Measurements from ENCODE around the gene CORO2A. TPM values are rescaled to one million over a fixed set of nuclear protein-coding genes. Genes with fewer than 3 reads are reported as not detected.
"Not testable (repeated sequence)": the region's sequence is repeated elsewhere in the genome, so short reads cannot be mapped to it uniquely, and the experiment has no call there.

CORO2A gene
- polyA plus RNA-seq, 1 donor from 2014 or later = 4.2 TPM

DNA sequence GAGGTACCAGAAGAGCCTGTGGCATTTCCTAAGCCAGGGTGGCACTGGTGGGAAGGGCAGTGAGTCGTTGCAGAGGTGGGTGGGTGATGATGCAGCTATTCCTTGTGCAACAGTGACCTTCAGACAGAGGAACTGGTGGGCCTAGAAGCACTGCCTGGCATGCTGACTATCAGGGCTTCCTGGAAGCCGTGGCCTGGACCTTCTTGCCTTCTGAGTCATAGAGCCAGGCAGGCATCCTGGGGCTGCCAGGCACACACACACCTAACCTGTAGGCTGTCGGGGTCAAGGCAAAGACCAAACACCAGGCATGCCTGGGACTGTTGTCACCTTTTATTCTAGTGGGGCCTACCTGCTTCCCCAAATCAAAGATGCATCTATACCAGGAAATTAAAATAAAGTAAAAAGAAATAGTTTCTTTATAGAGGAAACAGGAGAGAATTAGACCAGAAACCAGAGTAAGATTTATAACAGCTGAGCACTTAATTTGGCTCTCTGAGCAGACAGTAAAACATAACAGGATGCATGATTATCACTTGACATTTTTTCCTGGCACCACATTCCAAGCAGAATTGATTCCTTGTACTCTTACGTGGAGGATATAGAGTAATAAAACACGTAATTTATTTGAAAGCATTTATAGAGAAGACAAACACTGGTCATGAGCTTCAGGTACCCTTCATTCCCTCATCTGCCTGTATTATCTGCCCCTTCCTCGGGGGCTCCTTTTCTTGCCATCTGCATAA lies 110.8 kb downstream of the CORO2A start:
- Mint-ChIP-seq H3K4me1 (peaks cover 0 to 3% (median 2%) of the 10 kb centered on the region in 3 donors), H3K4me3 (no peak overlapping the region), H3K27ac (peak overlapping the region in 1 of 3 donors; percentile 31), H3K9me3 (no peaks in the 10 kb centered on the region), H3K27me3 (no peaks in the 10 kb centered on the region), H3K36me3 (peaks cover 8% of the 10 kb centered on the region)

DNA sequence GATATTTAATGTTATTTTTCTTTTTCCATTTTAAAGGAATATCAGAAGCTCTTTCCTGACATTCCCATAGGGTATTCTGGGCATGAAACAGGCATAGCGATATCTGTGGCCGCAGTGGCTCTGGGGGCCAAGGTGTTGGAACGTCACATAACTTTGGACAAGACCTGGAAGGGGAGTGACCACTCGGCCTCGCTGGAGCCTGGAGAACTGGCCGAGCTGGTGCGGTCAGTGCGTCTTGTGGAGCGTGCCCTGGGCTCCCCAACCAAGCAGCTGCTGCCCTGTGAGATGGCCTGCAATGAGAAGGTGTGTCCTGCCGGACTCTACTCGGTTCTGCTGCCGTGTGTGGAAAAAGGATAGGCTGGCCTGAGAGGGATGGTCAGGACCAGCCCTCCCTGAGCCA lies 111.7 kb downstream of the CORO2A start:
- Mint-ChIP-seq H3K4me1 (peaks cover 0 to 2% (median 2%) of the 10 kb centered on the region in 3 donors), H3K27ac (no peak overlapping the region), H3K4me3 (peak overlapping the region in 1 of 4 donors; percentile 57), H3K36me3 (peaks cover 5% of the 10 kb centered on the region), H3K27me3 (no peaks in the 10 kb centered on the region), H3K9me3 (no peaks in the 10 kb centered on the region)

DNA sequence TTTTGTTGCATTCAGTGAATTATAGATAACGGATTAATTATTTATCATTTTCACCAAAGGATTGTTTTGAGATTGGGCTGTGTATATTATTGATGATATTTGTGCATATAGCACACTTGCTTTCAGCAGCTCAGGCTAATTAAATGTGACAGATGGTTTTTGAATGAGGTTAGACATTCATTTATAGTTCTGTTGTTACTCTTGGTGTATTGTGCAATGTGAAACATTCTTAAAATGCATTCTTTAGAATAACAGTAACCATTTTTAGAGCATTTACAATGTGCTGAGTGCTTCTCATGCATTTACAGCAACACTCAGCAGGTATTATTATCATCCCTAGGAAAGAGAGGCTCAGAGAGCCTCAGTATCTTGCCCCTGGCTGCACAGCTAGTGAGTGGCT lies 112.1 kb downstream of the CORO2A start:
- H3K36me3 Mint-ChIP-seq = peaks cover 5% of the 10 kb centered on the region
- H3K27me3 Mint-ChIP-seq = no peaks in the 10 kb centered on the region
- peaks cover 0 to 7% (median 4%) of the 10 kb centered on the region in 3 donors for H3K4me1 Mint-ChIP-seq
- peak overlapping the region in 1 of 4 donors; percentile 57 for H3K4me3 Mint-ChIP-seq
- H3K9me3 Mint-ChIP-seq = no peaks in the 10 kb centered on the region
- no peak overlapping the region for H3K27ac Mint-ChIP-seq

DNA sequence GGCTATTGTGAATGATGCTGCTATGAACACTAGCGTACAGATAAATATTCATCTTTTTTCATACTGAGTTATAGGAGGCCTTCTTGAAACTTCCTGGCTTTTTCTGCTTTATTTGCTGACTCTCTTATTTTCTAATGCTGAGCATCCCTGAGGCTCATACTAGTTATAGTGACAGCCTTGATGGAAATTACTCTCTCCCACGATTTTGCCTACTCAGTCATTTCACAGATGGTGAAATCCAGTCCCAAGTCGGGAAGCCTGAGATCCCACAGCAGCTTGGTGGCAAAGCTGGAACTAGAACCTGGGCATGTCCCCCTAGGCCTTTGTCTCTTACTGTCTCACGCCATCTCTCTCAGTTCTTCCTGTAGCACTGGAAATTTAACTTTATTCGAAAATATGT lies 113.5 kb downstream of the CORO2A start:
- H3K27ac Mint-ChIP-seq = no peak overlapping the region
- peaks cover 5% of the 10 kb centered on the region for H3K36me3 Mint-ChIP-seq
- H3K27me3 Mint-ChIP-seq = no peaks in the 10 kb centered on the region
- H3K4me1 Mint-ChIP-seq = peaks cover 5 to 12% (median 11%) of the 10 kb centered on the region in 3 donors
- H3K4me3 Mint-ChIP-seq = no peak overlapping the region
- no peaks in the 10 kb centered on the region for H3K9me3 Mint-ChIP-seq

DNA sequence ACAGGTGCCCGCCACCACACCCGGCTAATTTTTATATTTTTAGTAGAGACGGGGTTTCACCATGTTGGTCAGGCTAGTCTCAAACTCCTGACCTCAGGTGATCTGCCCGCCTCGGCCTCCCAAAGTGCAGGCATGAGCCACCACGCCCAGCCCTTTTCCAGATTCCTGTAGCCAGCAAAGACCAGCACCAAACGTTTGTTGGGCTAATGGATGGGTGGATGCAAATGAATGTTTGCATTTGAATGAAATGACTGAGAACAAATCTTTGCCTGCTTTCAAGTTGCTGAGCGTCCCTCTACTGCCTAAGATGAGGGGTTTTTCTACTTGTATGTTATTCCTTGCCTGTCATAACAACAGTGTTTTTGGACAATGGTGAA lies 115.9 kb downstream of the CORO2A start:
- H3K27ac Mint-ChIP-seq = peak overlapping the region in 2 of 3 donors; percentile 19 to 59
- H3K36me3 Mint-ChIP-seq, H3K4me3 Mint-ChIP-seq, H3K27me3 Mint-ChIP-seq, H3K9me3 Mint-ChIP-seq: not testable (repeated sequence)
- peaks cover 5 to 12% (median 9%) of the 10 kb centered on the region in 3 donors for H3K4me1 Mint-ChIP-seq

DNA sequence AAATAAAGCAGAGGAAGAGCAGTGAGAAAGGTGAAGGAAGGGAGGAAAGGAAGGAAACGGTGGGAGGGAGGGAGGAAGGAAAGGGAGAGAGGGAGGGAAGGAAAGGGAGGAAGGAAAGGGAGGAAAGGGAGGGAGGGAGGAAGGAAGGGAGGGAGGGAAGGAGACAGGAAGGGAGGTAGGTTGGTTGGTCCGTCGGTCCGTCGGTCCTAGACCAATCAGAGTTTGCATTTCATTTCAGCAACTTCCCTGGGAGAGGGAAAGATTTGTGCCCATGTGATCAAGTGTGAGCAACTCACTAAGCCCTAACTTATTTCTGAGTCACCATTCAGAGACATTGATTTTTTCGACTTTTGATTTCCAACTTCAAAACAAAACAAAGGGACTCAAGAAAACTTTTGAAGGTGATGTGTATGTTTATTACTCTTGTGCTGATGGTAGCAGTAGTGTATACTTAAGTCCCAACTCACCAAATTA lies 117.1 kb downstream of the CORO2A start:
- Mint-ChIP-seq H3K4me1 (peaks cover 5 to 12% (median 9%) of the 10 kb centered on the region in 3 donors), H3K9me3 (no peaks in the 10 kb centered on the region), H3K27me3 (no peaks in the 10 kb centered on the region), H3K27ac (peak overlapping the region in 2 of 3 donors; percentile 59 to 70), H3K4me3 (no peak overlapping the region), H3K36me3 (peaks cover 5% of the 10 kb centered on the region)

DNA sequence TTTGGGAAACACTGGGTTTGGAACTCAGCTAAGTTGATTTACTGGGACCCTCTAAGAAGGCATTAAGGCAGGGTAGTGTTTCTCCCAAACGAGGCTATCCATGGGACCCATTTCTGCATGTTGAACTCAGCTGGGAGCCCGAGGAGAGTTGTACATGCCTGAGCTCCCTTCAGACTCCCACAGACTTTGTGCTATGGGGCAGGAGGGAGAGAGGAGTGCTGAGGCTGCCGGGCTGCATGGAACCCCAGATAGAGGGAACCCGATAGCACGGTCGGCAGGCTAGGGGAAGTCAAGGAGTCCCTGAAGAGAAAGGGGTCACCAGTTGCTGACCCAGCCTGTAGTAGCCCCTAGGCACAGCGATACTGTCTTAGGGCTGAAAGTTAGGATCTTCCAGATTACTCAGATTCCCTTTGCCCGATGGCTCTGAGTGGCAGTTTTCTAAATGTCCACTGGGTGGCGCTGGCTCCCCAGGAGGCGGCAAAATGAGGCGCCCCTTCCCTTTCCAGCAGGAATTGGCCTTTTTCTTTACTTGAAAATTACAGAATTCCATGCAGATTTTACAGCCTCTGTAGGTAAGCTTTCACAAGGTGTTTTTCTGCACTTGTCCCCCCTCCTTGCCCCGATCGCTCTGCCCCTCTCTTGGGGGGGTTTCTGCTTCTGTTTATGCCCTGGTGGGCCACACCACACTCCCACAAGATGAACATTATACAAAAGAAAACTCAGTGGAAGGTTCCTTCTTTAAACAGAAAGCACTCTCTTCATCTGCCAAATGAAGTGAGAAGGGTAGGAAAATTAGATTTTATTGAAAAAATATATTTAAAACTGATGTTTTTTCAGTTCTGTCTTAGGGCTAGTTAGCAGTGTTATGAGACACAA lies 118.1 kb downstream of the CORO2A start:
- H3K9me3 Mint-ChIP-seq = no peaks in the 10 kb centered on the region
- peak overlapping the region in 2 of 4 donors; percentile 76 to 77 for H3K4me3 Mint-ChIP-seq

DNA sequence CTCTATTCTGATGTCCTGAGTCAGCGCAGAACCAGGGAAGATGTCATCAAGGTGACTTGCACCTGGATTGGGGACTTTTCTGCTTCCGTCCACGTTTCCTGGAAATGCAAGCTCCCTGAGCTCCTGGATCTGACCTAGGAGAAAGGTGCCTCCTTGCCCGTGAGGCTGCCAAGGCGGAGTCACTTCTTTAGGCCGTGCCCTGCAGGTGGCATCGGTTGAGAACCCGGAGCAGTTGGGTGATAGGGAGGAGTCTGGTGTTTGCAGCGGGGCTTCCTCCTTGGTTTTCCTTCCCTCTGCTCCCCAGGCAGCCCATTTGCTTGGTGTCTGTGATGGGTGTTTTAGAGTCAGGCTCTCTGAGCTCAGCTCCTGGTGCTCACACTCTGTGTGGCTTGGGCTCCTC lies 120.7 kb downstream of the CORO2A start:
- Mint-ChIP-seq H3K27me3 (no peaks in the 10 kb centered on the region), H3K36me3 (no peaks in the 10 kb centered on the region), H3K27ac (peak overlapping the region in 1 of 3 donors; percentile 23), H3K9me3 (no peaks in the 10 kb centered on the region), H3K4me1 (peaks cover 5 to 13% (median 12%) of the 10 kb centered on the region in 3 donors), H3K4me3 (no peak overlapping the region)

More for the DNA sequence above, 118.1 kb downstream of the CORO2A start:
- Mint-ChIP-seq H3K36me3 (peaks cover 5% of the 10 kb centered on the region), H3K4me1 (peaks cover 5 to 12% (median 9%) of the 10 kb centered on the region in 3 donors), H3K27ac (peak overlapping the region; percentile 52 to 70 (median 63)), H3K27me3 (no peaks in the 10 kb centered on the region)

Other genes with a start within 250 kb of the CORO2A start
- 87.0 TPM for gene ANP32B, start 209.3 kb downstream of the CORO2A start, polyA plus RNA-seq
- gene NANS, start 135.9 kb downstream of the CORO2A start, polyA plus RNA-seq = 26.9 TPM
- 43.0 TPM for gene TRIM14, start 73.4 kb downstream of the CORO2A start, polyA plus RNA-seq
- gene TBC1D2, start 63.0 kb upstream of the CORO2A start, polyA plus RNA-seq = 5.3 TPM

Measured in IgD-negative memory B cell (primary cell).